ENCODE data around the gene ZWINT.

Gene ZWINT

GRCh38 chr10:56360967-56361612, at the start of gene ZWINT:
ZWINT (minus strand) TSS chr10:56361259; CDS start chr10:56361236, 23 bp downstream.
- DNase-seq (ENCODE audit: low read depth in 2 of 2): peak; percentile 89 to 90

- no peak for DNase-seq (ENCODE audit: low read depth in 2 of 2)
Observed at GRCh38 chr10:56383806-56384205, 22.7 kb upstream of the ZWINT start.

- no peak for DNase-seq (ENCODE audit: low read depth in 2 of 2)
Observed at GRCh38 chr10:56370217-56371113, 9.4 kb upstream of the ZWINT start.

GRCh38 chr10:56360583-56360966, 484 bp downstream of the ZWINT start:
- DNase-seq (ENCODE audit: low read depth in 2 of 2): no peak

- DNase-seq (ENCODE audit: low read depth in 2 of 2): no peak
Observed at GRCh38 chr10:56359837-56360236, 1.2 kb downstream of the ZWINT start.

- DNase-seq (ENCODE audit: low read depth in 2 of 2): no peak
Observed at GRCh38 chr10:56357018-56357417, 4.0 kb downstream of the ZWINT start.

- no peak for DNase-seq (ENCODE audit: low read depth in 2 of 2)
Observed at GRCh38 chr10:56351909-56352630, 9.0 kb downstream of the ZWINT start.

GRCh38 chr10:56349611-56350010, 11.4 kb downstream of the ZWINT start:
- no peak for DNase-seq (ENCODE audit: low read depth in 2 of 2)

- no peak for DNase-seq (ENCODE audit: low read depth in 2 of 2)
Observed at GRCh38 chr10:56348101-56348500, 13.0 kb downstream of the ZWINT start.

- DNase-seq (ENCODE audit: low read depth in 2 of 2): no peak
Observed at GRCh38 chr10:56346845-56347415, 14.1 kb downstream of the ZWINT start.

- no peak for DNase-seq (ENCODE audit: low read depth in 2 of 2)
Observed at GRCh38 chr10:56341612-56342011, 19.4 kb downstream of the ZWINT start.

GRCh38 chr10:56329961-56330360, 31.1 kb downstream of the ZWINT start:
- no peak for DNase-seq (ENCODE audit: low read depth in 2 of 2)

- no peak for DNase-seq (ENCODE audit: low read depth in 2 of 2)
Observed at GRCh38 chr10:56327118-56327517, 33.9 kb downstream of the ZWINT start.

- DNase-seq (ENCODE audit: low read depth in 2 of 2): no peak
Observed at GRCh38 chr10:56319386-56319785, 41.7 kb downstream of the ZWINT start.

GRCh38 chr10:56318816-56319215, 42.2 kb downstream of the ZWINT start:
- DNase-seq (ENCODE audit: low read depth in 2 of 2): no peak

- DNase-seq (ENCODE audit: low read depth in 2 of 2): no peak
Observed at GRCh38 chr10:56317603-56318002, 43.5 kb downstream of the ZWINT start.

- no peak for DNase-seq (ENCODE audit: low read depth in 2 of 2)
Observed at GRCh38 chr10:56316603-56317002, 44.5 kb downstream of the ZWINT start.

All from stimulated activated CD4-positive, alpha-beta T cell treated with anti-CD3 and anti-CD28 coated beads, Interleukin-15, amount 100 ng/mL, for 48 hours (primary cell).